Measurements from ENCODE around the gene C17orf113.
"Not testable (repeated sequence)": the region's sequence is repeated elsewhere in the genome, so short reads cannot be mapped to it uniquely, and the experiment has no call there.

C17orf113 gene

GRCh38 chr17:42013740-42014139 lies 36.7 kb downstream of the C17orf113 start:
- not testable (repeated sequence) for DNase-seq

DNA sequence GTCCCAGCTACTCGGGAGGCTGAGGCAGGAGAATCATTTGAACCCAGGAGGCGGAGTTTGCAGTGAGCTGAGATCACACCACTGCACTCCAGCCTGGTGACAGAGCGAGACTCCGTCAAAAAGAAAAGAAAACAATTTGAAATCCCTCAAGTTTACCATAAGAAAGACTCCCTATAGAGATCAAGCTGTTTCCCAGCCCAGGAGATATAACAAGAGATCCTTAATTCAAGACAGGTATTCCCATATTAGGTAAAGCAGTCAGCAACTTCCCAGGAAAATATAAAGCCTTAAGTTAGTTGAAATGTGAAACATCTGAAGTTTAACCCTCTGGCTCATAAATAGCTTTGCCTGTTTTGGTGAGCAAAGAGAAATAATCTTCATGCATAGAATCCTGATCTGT lies 38.0 kb downstream of the C17orf113 start:
- not testable (repeated sequence) for DNase-seq

GRCh38 chr17:42010898-42011516 lies 39.4 kb downstream of the C17orf113 start:
- DNase-seq: no peak

- DNase-seq: not testable (repeated sequence)
Observed at GRCh38 chr17:42010266-42010680, 40.1 kb downstream of the C17orf113 start.

DNA sequence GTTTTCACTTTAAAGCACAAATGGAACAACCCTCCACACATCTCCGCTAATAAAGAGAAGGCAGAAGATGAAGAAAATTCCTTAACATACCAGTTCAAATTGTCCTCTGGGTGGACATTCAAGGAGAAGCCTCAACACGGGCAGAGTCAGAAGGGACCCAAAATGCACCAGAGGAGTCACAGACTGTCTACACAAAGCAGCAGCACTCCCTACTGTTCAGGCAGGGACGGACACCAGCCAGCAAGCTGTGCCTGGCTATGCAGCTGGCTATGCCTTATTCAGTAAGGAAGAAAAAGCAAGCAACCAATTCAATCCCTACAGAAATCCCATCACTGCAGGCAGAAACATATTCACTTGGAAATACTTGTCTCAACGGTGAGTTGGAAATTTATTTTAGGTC lies 41.2 kb downstream of the C17orf113 start:
- no peak for DNase-seq

- no peak for DNase-seq
Observed at GRCh38 chr17:42005166-42005565, 45.2 kb downstream of the C17orf113 start.

DNA sequence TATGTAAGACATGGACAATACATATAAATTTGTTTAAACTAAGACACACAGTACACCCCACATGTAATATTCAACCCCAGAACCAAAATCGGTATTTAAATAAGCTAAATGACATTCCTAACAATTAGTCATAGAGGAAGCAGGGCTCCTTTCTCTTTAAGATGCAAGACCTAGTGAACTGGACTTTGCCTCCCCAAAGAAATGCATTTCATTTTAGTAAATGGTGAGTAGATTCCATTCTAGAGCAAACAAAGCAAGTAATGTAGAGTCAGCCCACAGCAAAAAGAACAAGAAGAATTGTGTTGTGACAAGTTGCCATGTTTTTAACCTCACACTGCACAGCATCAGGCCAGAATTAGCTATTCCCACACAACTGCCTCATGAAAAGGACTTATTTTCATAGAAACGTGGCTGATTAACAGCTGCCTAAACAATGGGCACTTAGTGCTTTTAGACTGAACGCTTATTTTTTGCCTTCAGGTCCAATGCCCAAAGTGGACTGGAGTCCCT lies 47.6 kb downstream of the C17orf113 start:
- no peak for DNase-seq

- no peak for DNase-seq
Observed at GRCh38 chr17:42002175-42002791, 48.1 kb downstream of the C17orf113 start.

GRCh38 chr17:42001729-42002128 lies 48.7 kb downstream of the C17orf113 start:
- no peak for DNase-seq

DNA sequence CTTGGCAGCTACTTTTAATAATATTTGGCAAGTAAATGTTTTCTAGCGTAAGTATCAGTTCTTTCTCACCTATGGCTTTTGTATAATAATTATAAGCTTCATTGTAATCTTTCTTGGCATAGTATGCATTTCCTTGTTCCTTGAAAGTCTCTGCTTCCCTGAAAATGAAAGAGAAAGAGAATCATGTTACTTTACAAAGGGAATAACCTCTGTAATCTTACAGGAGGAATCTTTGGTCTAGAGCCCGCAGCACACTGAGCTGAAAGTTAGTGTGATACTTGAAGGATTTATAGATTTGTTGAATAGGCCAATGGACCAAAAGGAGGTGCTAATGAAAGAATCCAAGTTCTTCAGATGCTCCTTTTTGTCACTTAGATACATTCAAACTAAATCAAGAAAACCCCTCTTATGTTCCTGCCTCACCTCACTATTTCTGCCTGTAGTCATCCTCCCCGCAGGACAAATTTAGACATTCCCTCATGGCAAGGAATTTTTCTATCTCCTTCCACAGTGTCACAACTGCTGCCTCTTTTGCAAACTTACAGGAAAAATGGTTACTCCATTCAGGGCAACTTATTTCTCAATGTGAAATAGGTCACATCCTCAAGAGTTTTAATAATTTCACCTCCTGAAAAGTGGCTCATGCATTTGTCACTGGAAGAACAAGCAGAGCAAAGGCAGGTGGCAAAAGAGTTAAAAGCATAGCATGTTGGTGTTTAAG lies 49.8 kb downstream of the C17orf113 start:
- no peak for DNase-seq

- no peak for DNase-seq
Observed at GRCh38 chr17:41998497-41998896, 51.9 kb downstream of the C17orf113 start.

DNA sequence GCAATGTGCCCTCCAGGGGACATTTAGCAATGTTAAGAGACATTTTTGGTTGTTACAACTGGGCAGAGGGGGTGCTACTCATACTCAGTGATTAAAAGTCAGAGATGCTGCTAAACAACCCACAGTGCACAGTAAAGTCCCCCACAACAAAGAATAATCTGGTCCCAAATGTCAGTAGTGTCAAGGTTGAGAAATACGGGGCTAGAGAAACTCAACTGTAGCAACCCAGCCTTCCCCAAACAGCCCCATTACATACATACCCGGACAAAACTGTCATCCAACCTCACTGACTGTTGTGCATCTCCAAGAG lies 53.6 kb downstream of the C17orf113 start:
- no peak for DNase-seq

- no peak for DNase-seq
Observed at GRCh38 chr17:41992576-41992975, 57.8 kb downstream of the C17orf113 start.

- no peak for DNase-seq
Observed at GRCh38 chr17:41989702-41990419, 60.5 kb downstream of the C17orf113 start.

GRCh38 chr17:41988418-41988817 lies 62.0 kb downstream of the C17orf113 start:
- no peak for DNase-seq
